ENCODE results near the gene B4GALT1.

The B4GALT1 gene

GRCh38 chr9:33129251-33129885, 37.8 kb downstream of the B4GALT1 start:
- TF ChIP-seq CTCF (IDR thresholded peaks at IDR 0.05; ENCODE audit: low read depth, low read length), result no peak
- no peak overlapping the region for H3K4me3 ChIP-seq (replicated peaks in 1 of 2; ENCODE audit: low read depth in 2 of 2, low read length in 2 of 2)
- DNase-seq (ENCODE audit: low read depth in 2 of 2), result no peak

GRCh38 chr9:33128570-33128969, 38.6 kb downstream of the B4GALT1 start:
- TF ChIP-seq CTCF (IDR thresholded peaks at IDR 0.05; ENCODE audit: low read depth, low read length), result no peak
- H3K4me3 ChIP-seq (replicated peaks in 1 of 2; ENCODE audit: low read depth in 2 of 2, low read length in 2 of 2), result no peak overlapping the region
- no peak for DNase-seq (ENCODE audit: low read depth in 2 of 2)

- H3K4me3 ChIP-seq (replicated peaks in 1 of 2; ENCODE audit: low read depth in 2 of 2, low read length in 2 of 2), result no peak overlapping the region
- TF ChIP-seq CTCF (IDR thresholded peaks at IDR 0.05; ENCODE audit: low read depth, low read length), result no peak
- DNase-seq (ENCODE audit: low read depth in 2 of 2), result no peak
These were observed 39.3 kb downstream of the B4GALT1 start for GRCh38 chr9:33127881-33128280.

- DNase-seq (ENCODE audit: low read depth in 2 of 2), result peak in 1 of 2 donors; percentile 57
- TF ChIP-seq CTCF (IDR thresholded peaks at IDR 0.05; ENCODE audit: low read depth, low read length), result no peak
- no peak overlapping the region for H3K4me3 ChIP-seq (replicated peaks in 1 of 2; ENCODE audit: low read depth in 2 of 2, low read length in 2 of 2)
These were observed 41.0 kb downstream of the B4GALT1 start for GRCh38 chr9:33125871-33126823.

- TF ChIP-seq CTCF (IDR thresholded peaks at IDR 0.05; ENCODE audit: low read depth, low read length), result no peak
- H3K4me3 ChIP-seq (replicated peaks in 1 of 2; ENCODE audit: low read depth in 2 of 2, low read length in 2 of 2), result no peak overlapping the region
- no peak for DNase-seq (ENCODE audit: low read depth in 2 of 2)
These were observed 41.7 kb downstream of the B4GALT1 start for GRCh38 chr9:33125461-33125860.

- no peak overlapping the region for H3K4me3 ChIP-seq (replicated peaks in 1 of 2; ENCODE audit: low read depth in 2 of 2, low read length in 2 of 2)
- TF ChIP-seq CTCF (IDR thresholded peaks at IDR 0.05; ENCODE audit: low read depth, low read length), result no peak
- no peak for DNase-seq (ENCODE audit: low read depth in 2 of 2)
These were observed 42.3 kb downstream of the B4GALT1 start for GRCh38 chr9:33124751-33125381.
